Forelimb muscle (tissue), 1 donor: ENCODE results near the gene VSIR. TPM values are rescaled to one million over a fixed set of nuclear protein-coding genes. Genes with fewer than 3 reads are reported as not detected.

Experiments used
- DNase-seq: peaks from one replicate; pipeline ENCODE4 v3.0.0-alpha.2; 2013; ENCODE audit warnings: low read depth
- polyA plus RNA-seq: library from polyadenylated mRNA; unstranded; fragments of 120-200 nt; gene quantifications from one replicate; pipeline ENCODE4 v1.2.1, GENCODE V29; 2013; ENCODE audit not compliant: insufficient read length

Gene VSIR
- polyA plus RNA-seq, result 28.5 TPM

GRCh38 chr10:71773221-71773971, at the start of gene VSIR:
Gene VSIR, minus strand, starts transcription at chr10:71773520. Its CDS starts 81 bp downstream, at chr10:71773439.
- no peak for DNase-seq

GRCh38 chr10:71821909-71822763, 48.8 kb upstream of the VSIR start:
- no peak for DNase-seq

GRCh38 chr10:71820966-71821365, 47.6 kb upstream of the VSIR start:
- DNase-seq, result no peak

- DNase-seq, result no peak
Observed at GRCh38 chr10:71819985-71820384, 46.7 kb upstream of the VSIR start.

GRCh38 chr10:71819441-71819861, 46.1 kb upstream of the VSIR start:
- no peak for DNase-seq

- no peak for DNase-seq
Observed at GRCh38 chr10:71818674-71819260, 45.4 kb upstream of the VSIR start.

GRCh38 chr10:71817831-71818655, 44.7 kb upstream of the VSIR start:
- no peak for DNase-seq

- no peak for DNase-seq
Observed at GRCh38 chr10:71816936-71817618, 43.8 kb upstream of the VSIR start.

- no peak for DNase-seq
Observed at GRCh38 chr10:71816421-71816851, 43.1 kb upstream of the VSIR start.

GRCh38 chr10:71815515-71816130, 42.3 kb upstream of the VSIR start:
- DNase-seq, result no peak

GRCh38 chr10:71814922-71815411, 41.6 kb upstream of the VSIR start:
- DNase-seq, result no peak

- DNase-seq, result no peak
Observed at GRCh38 chr10:71812913-71813590, 39.7 kb upstream of the VSIR start.

- no peak for DNase-seq
Observed at GRCh38 chr10:71812016-71812912, 38.9 kb upstream of the VSIR start.

- DNase-seq, result no peak
Observed at GRCh38 chr10:71811351-71811750, 38.0 kb upstream of the VSIR start.

- DNase-seq, result no peak
Observed at GRCh38 chr10:71810048-71810750, 36.9 kb upstream of the VSIR start.

GRCh38 chr10:71809628-71810027, 36.3 kb upstream of the VSIR start:
- no peak for DNase-seq

GRCh38 chr10:71807557-71808510, 34.5 kb upstream of the VSIR start:
- DNase-seq, result no peak
